SK-N-SH (cell line): Measurements from ENCODE around the gene WNK4. TPM values are rescaled to one million over a fixed set of nuclear protein-coding genes. Genes with fewer than 3 reads are reported as not detected.

Source experiments
- CHD2 ChIP-seq: fragments of 150-350 bp; IDR thresholded peaks from 2 replicates; pipeline ENCODE4 v1.6.1; 2018; ENCODE audit warnings: low read length; ENCODE audit not compliant: partially characterized antibody
- EP300 ChIP-seq, 2 experiments: IDR thresholded peaks; 2 replicates each; pipeline versions ENCODE4 v1.4.0 to v1.6.1; 2012; ENCODE audit warnings: borderline replicate concordance in 1 of 2, low read depth in 1 of 2, low read length in 1 of 2
- EZH2phosphoT487 ChIP-seq: fragments of 200-600 bp; sonication (generic); IDR thresholded peaks from 2 replicates; pipeline ENCODE4 v1.6.1; 2017; ENCODE audit warnings: low read depth, mixed run types, mild to moderate bottlenecking, antibody characterized with exemption, moderate library complexity, borderline replicate concordance
- FOXJ3 ChIP-seq: sonication (generic); formaldehyde crosslinking; IDR thresholded peaks from 2 replicates; pipeline ENCODE4 v1.5.1; 2020; ENCODE audit warnings: mild to moderate bottlenecking, missing genetic modification reagents
- FOXM1 ChIP-seq: IDR thresholded peaks from 2 replicates; pipeline ENCODE4 v1.4.0; 2012; ENCODE audit warnings: low read depth, mild to moderate bottlenecking
- GABPA ChIP-seq: IDR thresholded peaks from 2 replicates; pipeline ENCODE4 v1.4.0; 2012; ENCODE audit warnings: low read depth, mild to moderate bottlenecking
- GATA2 ChIP-seq: sonication (generic); formaldehyde crosslinking; IDR thresholded peaks from 2 replicates; pipeline ENCODE4 v1.5.0; 2020; ENCODE audit warnings: mild to moderate bottlenecking, missing genetic modification reagents
- JUND ChIP-seq: IDR thresholded peaks from 2 replicates; pipeline ENCODE4 v1.4.0; 2012
- MEF2A ChIP-seq: IDR thresholded peaks from 2 replicates; pipeline ENCODE4 v1.4.0; 2012; ENCODE audit warnings: low read depth, borderline replicate concordance
- MXI1 ChIP-seq: IDR thresholded peaks from 2 replicates; pipeline ENCODE4 v1.6.1; 2012; ENCODE audit warnings: mild to moderate bottlenecking, low read depth, low read length, improper control_type of control experiment
- NFIC ChIP-seq: IDR thresholded peaks from 2 replicates; pipeline ENCODE4 v1.4.0; 2012; ENCODE audit warnings: borderline replicate concordance
- PBX3 ChIP-seq: IDR thresholded peaks from 2 replicates; pipeline ENCODE4; 2012
- POLR2AphosphoS5 ChIP-seq: IDR thresholded peaks from 2 replicates; pipeline ENCODE4 v1.6.1; 2012; ENCODE audit warnings: low read depth, low read length
- RAD21 ChIP-seq: IDR thresholded peaks from 2 replicates; pipeline ENCODE4 v1.6.1; 2012; ENCODE audit warnings: mild to moderate bottlenecking, low read length
- REST ChIP-seq: IDR thresholded peaks from 2 replicates; pipeline ENCODE4 v1.6.1; 2012; ENCODE audit warnings: mild to moderate bottlenecking, low read depth, low read length, moderate library complexity
- RFX5 ChIP-seq: IDR thresholded peaks from 2 replicates; pipeline ENCODE4 v1.6.1; 2012; ENCODE audit warnings: mild to moderate bottlenecking, improper control_type of control experiment, low read length
- RXRA ChIP-seq: IDR thresholded peaks from 2 replicates; pipeline ENCODE4 v1.4.0; 2012; ENCODE audit warnings: low read depth, mild to moderate bottlenecking, borderline replicate concordance
- TEAD4 ChIP-seq: IDR thresholded peaks from 2 replicates; pipeline ENCODE4 v1.4.0; 2012; ENCODE audit warnings: mild to moderate bottlenecking, borderline replicate concordance; ENCODE audit not compliant: insufficient read depth
- USF1 ChIP-seq: IDR thresholded peaks from 2 replicates; pipeline ENCODE4 v1.4.0; 2012; ENCODE audit warnings: low read depth, borderline replicate concordance
- YY1 ChIP-seq: IDR thresholded peaks from 2 replicates; pipeline ENCODE4 v1.4.0; 2012; ENCODE audit warnings: low read depth, mild to moderate bottlenecking
- ZBTB33 ChIP-seq: IDR thresholded peaks from 2 replicates; pipeline ENCODE4 v1.4.0; 2012; ENCODE audit warnings: low read depth, borderline replicate concordance
- polyA plus RNA-seq, 3 experiments: library from polyadenylated mRNA; depleted of rRNA; stranded (reverse); fragments of >200 nt; gene quantifications; 2 replicates each; pipeline ENCODE4 v1.2.3, GENCODE V29; 2012

The WNK4 gene
- polyA plus RNA-seq, 1 of the 3 experiments (the other 2 are of a cell fraction): 12.5 TPM

- TF ChIP-seq ZBTB33 (peak; percentile 24; the same call in 1 of the 2 replicates), MXI1 (no peak), MEF2A (no peak), EZH2phosphoT487 (no peak), GATA2 (CRISPR knock-in tag) (no peak), JUND (peak; percentile 54), NFIC (peak; percentile 91), RFX5 (no peak), FOXM1 (no peak), POLR2AphosphoS5 (peak; percentile 31), RAD21 (no peak), RXRA (no peak), EP300 (IDR thresholded peaks at IDR 0.05; ENCODE audit: borderline replicate concordance in 1 of 2, low read depth in 1 of 2, low read length in 1 of 2) (peak in 1 of 2 experiments; percentile 68; a peak in 2 of 4 replicates), USF1 (no peak), GABPA (peak; percentile 66), CHD2 (no peak), FOXJ3 (CRISPR knock-in tag) (no peak), YY1 (peak; percentile 45; the same call in 1 of the 2 replicates), TEAD4 (peak; percentile 59; the same call in 1 of the 2 replicates), REST (no peak), PBX3 (peak; percentile 84)
These were observed 34.4 kb downstream of the WNK4 start (continued) for GRCh38 chr17:42814633-42815399.
